ENCODE measurements around the gene SFTA2.

The SFTA2 gene

GRCh38 chr6:30885481-30885998 is 46.4 kb downstream of the SFTA2 start:
- Histone ChIP-seq H3K27me3 (ENCODE audit: insufficient read depth, insufficient read length) (no peaks in the 10 kb centered on the region), H3K4me1 (ENCODE audit: insufficient read depth, insufficient read length) (peaks cover 23% of the 10 kb centered on the region), H3K9me3 (ENCODE audit: insufficient read depth, low read length) (no peaks in the 10 kb centered on the region), H3K9ac (ENCODE audit: insufficient read length, low read depth) (peak overlapping the region; percentile 90), H3K36me3 (ENCODE audit: insufficient read depth, insufficient read length, low read length) (peaks cover 26% of the 10 kb centered on the region), H3K4me3 (ENCODE audit: insufficient read length, low read depth) (peak overlapping the region; percentile 63)
- TF ChIP-seq ZNF274 (IDR thresholded peaks at IDR 0.05; ENCODE audit: low read depth, low read length) = no peak
- TF ChIP-seq SUZ12 (IDR thresholded peaks at IDR 0.05; ENCODE audit: extremely low read depth, insufficient read depth, insufficient read length) = no peak
- no peak for TF ChIP-seq YY1 (IDR thresholded peaks at IDR 0.05; ENCODE audit: insufficient read depth, insufficient read length)
- no peak for DNase-seq (ENCODE audit: low read depth, low spot score)

DNA sequence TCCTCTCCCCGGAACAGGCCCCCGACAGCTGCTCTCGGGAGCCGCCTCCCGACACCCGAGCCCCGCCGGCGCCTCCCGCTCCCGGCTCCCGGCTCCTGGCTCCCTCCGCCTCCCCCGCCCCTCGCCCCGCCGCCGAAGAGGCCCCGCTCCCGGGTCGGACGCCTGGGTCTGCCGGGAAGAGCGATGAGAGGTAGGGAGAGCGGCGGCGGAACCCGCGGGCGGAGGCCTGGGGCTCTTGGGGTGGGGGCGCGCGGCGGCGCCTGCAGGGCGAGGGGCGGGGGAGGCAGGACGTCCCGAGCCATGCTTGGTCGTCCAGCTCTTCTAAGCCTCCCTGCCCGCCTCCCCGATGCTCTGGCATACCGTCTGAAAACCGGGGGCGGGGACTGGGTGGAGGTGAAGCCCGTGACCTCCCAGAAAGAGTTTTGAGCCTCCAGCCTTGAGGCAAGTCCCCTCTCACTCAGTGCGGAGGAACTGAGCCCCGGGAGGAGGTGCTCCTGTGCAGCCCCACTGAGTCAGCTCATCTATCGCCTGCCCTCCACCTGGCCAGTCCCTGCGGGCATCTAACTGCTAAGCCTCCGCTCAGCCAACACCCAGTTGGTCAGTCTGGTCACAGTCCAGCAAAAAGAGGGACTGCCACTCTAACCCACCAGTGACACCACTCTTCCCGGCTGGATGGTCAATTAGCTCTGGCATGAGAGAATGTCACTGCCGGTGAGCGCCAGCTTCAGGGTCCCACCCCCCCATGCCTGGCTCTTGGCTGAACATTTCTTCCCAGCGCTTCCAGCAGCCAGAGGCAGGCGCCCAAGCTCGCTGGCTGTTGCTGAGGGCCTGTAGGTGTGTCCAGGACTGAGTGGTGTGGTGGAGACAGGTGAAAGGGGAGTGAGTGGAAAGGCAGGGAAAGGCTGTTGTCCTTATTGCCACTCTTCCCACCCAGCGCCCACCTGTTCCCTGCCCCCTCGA is 47.2 kb downstream of the SFTA2 start:
- H3K27me3 ChIP-seq (ENCODE audit: insufficient read depth, insufficient read length) = no peaks in the 10 kb centered on the region
- H3K9me3 ChIP-seq (ENCODE audit: insufficient read depth, low read length) = no peaks in the 10 kb centered on the region
- H3K4me3 ChIP-seq (ENCODE audit: insufficient read length, low read depth) = peak overlapping the region; percentile 63
- DNase-seq (ENCODE audit: low read depth, low spot score) = no peak
- peaks cover 26% of the 10 kb centered on the region for H3K4me1 ChIP-seq (ENCODE audit: insufficient read depth, insufficient read length)
- TF ChIP-seq SUZ12 (IDR thresholded peaks at IDR 0.05; ENCODE audit: extremely low read depth, insufficient read depth, insufficient read length) (no peak), YY1 (IDR thresholded peaks at IDR 0.05; ENCODE audit: insufficient read depth, insufficient read length) (no peak), ZNF274 (IDR thresholded peaks at IDR 0.05; ENCODE audit: low read depth, low read length) (no peak)
- peak overlapping the region; percentile 90 for H3K9ac ChIP-seq (ENCODE audit: insufficient read length, low read depth)
- peaks cover 19% of the 10 kb centered on the region for H3K36me3 ChIP-seq (ENCODE audit: insufficient read depth, insufficient read length, low read length)

- DNase-seq (ENCODE audit: low read depth, low spot score) = no peak
- H3K9ac ChIP-seq (ENCODE audit: insufficient read length, low read depth) = peak within 1 kb of the TSS; percentile 90
These were observed 48.1 kb downstream of the SFTA2 start, which contains the start of gene DDR1 for GRCh38 chr6:30883685-30884520. TSS of gene DDR1 (plus strand) at chr6:30884519. CDS start at chr6:30888730, 4,211 bp downstream.

DNA sequence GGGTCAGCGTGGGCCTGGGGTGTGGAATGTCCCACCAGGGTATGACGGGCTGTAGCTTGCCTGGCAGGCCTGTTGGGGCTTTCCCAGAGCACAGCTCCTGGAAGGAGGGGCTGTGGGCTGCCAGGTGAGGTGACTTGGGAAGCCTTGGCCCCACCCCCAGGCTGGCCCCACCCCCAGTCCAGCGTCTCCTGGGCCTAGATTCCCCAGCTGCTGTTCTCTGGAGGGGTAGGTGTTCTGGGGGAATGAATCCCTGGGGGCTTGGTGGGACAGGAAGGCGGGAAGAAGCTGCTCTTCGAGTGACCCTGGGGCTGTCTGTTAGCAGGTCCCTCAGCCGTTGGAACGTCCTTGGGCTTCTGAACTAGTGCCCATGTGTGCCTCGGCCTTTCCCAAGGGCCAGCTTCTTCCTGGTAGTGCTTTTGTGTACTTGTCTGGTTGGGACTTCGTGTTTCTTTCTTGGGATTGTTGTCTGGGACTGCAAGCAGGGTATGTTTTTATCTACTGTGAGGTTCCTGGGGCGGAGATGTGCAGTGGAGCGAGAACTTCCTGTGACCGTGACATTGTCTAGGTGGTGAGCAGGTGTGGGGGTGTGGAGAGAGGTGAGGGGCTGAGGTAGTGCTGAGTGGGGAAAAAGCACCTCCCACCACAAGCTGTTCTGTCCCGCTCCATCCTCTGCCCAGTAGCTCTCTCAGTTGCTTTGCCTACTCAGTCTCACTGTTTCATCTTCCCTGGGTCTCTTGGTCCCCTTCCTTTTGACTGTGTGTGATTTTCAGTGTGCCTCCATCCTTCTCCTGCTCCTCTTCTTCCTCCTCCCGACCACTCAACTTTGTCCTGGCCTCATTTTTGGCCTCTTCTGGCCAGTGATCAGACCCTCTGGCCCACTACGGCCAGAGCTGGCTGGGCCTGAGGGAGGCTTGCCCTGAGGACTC is 48.9 kb downstream of the SFTA2 start:
- H3K9me3 ChIP-seq (ENCODE audit: insufficient read depth, low read length) = no peaks in the 10 kb centered on the region
- peaks cover 27% of the 10 kb centered on the region for H3K4me1 ChIP-seq (ENCODE audit: insufficient read depth, insufficient read length)
- H3K9ac ChIP-seq (ENCODE audit: insufficient read length, low read depth) = peak overlapping the region; percentile 90
- H3K4me3 ChIP-seq (ENCODE audit: insufficient read length, low read depth) = peak overlapping the region; percentile 55
- H3K27me3 ChIP-seq (ENCODE audit: insufficient read depth, insufficient read length) = no peaks in the 10 kb centered on the region
- DNase-seq (ENCODE audit: low read depth, low spot score) = no peak
- TF ChIP-seq YY1 (IDR thresholded peaks at IDR 0.05; ENCODE audit: insufficient read depth, insufficient read length) (no peak), ZNF274 (IDR thresholded peaks at IDR 0.05; ENCODE audit: low read depth, low read length) (no peak), SUZ12 (IDR thresholded peaks at IDR 0.05; ENCODE audit: extremely low read depth, insufficient read depth, insufficient read length) (no peak)
- H3K36me3 ChIP-seq (ENCODE audit: insufficient read depth, insufficient read length, low read length) = peaks cover 5% of the 10 kb centered on the region

More at GRCh38 chr6:30883685-30884520, 48.1 kb downstream of the SFTA2 start, which contains the start of gene DDR1:
- Histone ChIP-seq H3K27me3 (ENCODE audit: insufficient read depth, insufficient read length) (no peaks in the 10 kb centered on the region), H3K36me3 (ENCODE audit: insufficient read depth, insufficient read length, low read length) (peaks cover 10% of the 10 kb centered on the region), H3K9me3 (ENCODE audit: insufficient read depth, low read length) (no peaks in the 10 kb centered on the region), H3K4me3 (ENCODE audit: insufficient read length, low read depth) (peak within 1 kb of the TSS; percentile 63), H3K4me1 (ENCODE audit: insufficient read depth, insufficient read length) (peaks cover 27% of the 10 kb centered on the region)
- no peak for TF ChIP-seq ZNF274 (IDR thresholded peaks at IDR 0.05; ENCODE audit: low read depth, low read length)
- no peak for TF ChIP-seq YY1 (IDR thresholded peaks at IDR 0.05; ENCODE audit: insufficient read depth, insufficient read length)

DNA sequence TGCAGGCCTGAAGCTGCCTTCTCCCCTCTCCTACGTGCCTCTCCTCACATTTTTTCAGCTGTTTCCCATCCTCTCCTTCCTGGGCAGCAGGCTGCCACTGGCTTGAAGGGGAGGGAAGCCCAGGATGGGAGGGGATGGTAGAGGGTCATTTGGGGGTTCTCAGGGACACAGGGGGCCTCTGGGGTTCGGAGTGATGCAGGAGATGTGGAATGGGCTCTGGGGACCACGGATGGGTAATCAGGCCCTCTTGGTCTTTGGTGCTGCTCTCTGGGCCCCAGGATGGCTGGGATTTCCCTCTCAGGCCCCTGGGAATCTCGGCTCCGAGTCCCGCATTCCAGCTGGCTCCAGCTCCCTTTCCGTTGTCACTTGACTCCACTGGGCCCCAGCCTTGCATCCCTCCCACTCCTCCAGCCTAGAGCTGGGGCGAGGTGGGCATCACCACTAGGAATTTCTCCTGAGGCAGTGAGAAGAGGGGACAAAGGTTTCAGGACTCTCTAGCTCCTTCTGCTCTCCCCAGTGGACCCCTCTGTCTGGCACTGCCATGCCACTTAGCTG is 49.7 kb downstream of the SFTA2 start:
- Histone ChIP-seq H3K4me1 (ENCODE audit: insufficient read depth, insufficient read length) (peaks cover 27% of the 10 kb centered on the region), H3K4me3 (ENCODE audit: insufficient read length, low read depth) (peak overlapping the region; percentile 43), H3K9me3 (ENCODE audit: insufficient read depth, low read length) (no peaks in the 10 kb centered on the region), H3K9ac (ENCODE audit: insufficient read length, low read depth) (peak overlapping the region; percentile 78), H3K27me3 (ENCODE audit: insufficient read depth, insufficient read length) (no peaks in the 10 kb centered on the region), H3K36me3 (ENCODE audit: insufficient read depth, insufficient read length, low read length) (peaks cover 5% of the 10 kb centered on the region)
- no peak for DNase-seq (ENCODE audit: low read depth, low spot score)
- TF ChIP-seq ZNF274 (IDR thresholded peaks at IDR 0.05; ENCODE audit: low read depth, low read length) (no peak), YY1 (IDR thresholded peaks at IDR 0.05; ENCODE audit: insufficient read depth, insufficient read length) (no peak), SUZ12 (IDR thresholded peaks at IDR 0.05; ENCODE audit: extremely low read depth, insufficient read depth, insufficient read length) (no peak)

Measured in NT2/D1 (cell line).